Parathyroid adenoma (tissue), 2 donors: ENCODE data around the gene AHDC1.
A peak's percentile ranks its signal among the peaks of the same experiment; 100 is the strongest.

Source experiments
- H2AFZ ChIP-seq: fragments of 300-600 bp; sonication (generic); one replicate; pipeline ENCODE4 v1.7.0; 2017; ENCODE audit warnings: antibody characterized with exemption, mild to moderate bottlenecking
- H3K27ac ChIP-seq: fragments of 300-600 bp; sonication (generic); one replicate; pipeline ENCODE4 v1.7.0; 2017
- H3K27me3 ChIP-seq: fragments of 300-600 bp; sonication (generic); one replicate; pipeline ENCODE4 v1.7.0; 2017; ENCODE audit warnings: low read length; ENCODE audit not compliant: control insufficient read depth, insufficient read depth
- H3K36me3 ChIP-seq: fragments of 300-600 bp; sonication (generic); one replicate; pipeline ENCODE4 v1.7.0; 2017; ENCODE audit warnings: low read length; ENCODE audit not compliant: control insufficient read depth, insufficient read depth
- H3K4me1 ChIP-seq: fragments of 300-600 bp; sonication (generic); one replicate; pipeline ENCODE4 v1.7.0; 2017; ENCODE audit warnings: control low read depth
- H3K4me2 ChIP-seq: fragments of 300-600 bp; sonication (generic); one replicate; pipeline ENCODE4 v1.7.0; 2017; ENCODE audit warnings: low read length
- H3K4me3 ChIP-seq: fragments of 300-600 bp; sonication (generic); one replicate; pipeline ENCODE4 v1.7.0; 2017; ENCODE audit warnings: low read depth, low read length
- H3K79me2 ChIP-seq: fragments of 300-600 bp; sonication (generic); one replicate; pipeline ENCODE4 v1.7.0; 2017; ENCODE audit warnings: control low read depth
- H3K9ac ChIP-seq: fragments of 300-600 bp; sonication (generic); one replicate; pipeline ENCODE4 v1.7.0; 2017; ENCODE audit warnings: mild to moderate bottlenecking
- H3K9me3 ChIP-seq: fragments of 300-600 bp; sonication (generic); one replicate; pipeline ENCODE4 v1.7.0; 2017; ENCODE audit warnings: low read length; ENCODE audit not compliant: control insufficient read depth
- TF ChIP-seq, protein P1 (sequence below): fragments of 300-600 bp; sonication (generic); IDR thresholded peaks from one replicate; pipeline ENCODE4 v1.7.0; 2017; ENCODE audit warnings: antibody characterized with exemption, mild to moderate bottlenecking
- donor health status: primary hyperparathyroidism.

Gene AHDC1

DNA sequence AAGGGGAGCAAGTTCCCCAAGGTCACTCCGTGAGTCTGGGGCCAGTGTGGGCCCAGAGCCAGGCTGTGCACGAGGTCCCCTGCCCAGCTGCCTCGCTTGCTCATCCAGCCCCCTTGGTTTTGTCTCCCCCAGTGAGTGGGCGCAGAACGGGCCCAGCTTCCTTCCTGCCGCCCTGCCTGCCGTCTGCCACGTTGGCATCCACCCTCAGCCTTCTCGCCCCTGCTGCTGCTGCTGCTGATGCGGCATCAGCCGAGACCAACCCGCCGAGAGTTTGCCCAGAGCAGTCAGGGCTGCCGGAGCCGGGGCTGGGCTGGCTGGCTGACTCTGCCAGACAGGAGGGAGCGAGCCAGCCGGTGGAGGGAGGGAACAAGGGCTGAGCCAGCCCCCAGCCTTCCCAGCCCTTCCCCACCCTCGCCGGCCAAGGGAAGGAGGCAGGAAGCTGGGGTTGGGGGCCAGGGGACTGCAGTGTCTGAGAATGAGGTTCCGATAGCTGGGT, 82.6 kb downstream of the AHDC1 start:
- H3K4me2 ChIP-seq = no peak overlapping the region
- H3K4me3 ChIP-seq = no peak overlapping the region
- peak overlapping the region; percentile 38 for H2AFZ ChIP-seq
- H3K27ac ChIP-seq = no peak overlapping the region
- no peak overlapping the region for H3K9ac ChIP-seq
- TF ChIP-seq, protein P1, sequence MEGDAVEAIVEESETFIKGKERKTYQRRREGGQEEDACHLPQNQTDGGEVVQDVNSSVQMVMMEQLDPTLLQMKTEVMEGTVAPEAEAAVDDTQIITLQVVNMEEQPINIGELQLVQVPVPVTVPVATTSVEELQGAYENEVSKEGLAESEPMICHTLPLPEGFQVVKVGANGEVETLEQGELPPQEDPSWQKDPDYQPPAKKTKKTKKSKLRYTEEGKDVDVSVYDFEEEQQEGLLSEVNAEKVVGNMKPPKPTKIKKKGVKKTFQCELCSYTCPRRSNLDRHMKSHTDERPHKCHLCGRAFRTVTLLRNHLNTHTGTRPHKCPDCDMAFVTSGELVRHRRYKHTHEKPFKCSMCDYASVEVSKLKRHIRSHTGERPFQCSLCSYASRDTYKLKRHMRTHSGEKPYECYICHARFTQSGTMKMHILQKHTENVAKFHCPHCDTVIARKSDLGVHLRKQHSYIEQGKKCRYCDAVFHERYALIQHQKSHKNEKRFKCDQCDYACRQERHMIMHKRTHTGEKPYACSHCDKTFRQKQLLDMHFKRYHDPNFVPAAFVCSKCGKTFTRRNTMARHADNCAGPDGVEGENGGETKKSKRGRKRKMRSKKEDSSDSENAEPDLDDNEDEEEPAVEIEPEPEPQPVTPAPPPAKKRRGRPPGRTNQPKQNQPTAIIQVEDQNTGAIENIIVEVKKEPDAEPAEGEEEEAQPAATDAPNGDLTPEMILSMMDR = no peak
- no peaks in the 10 kb centered on the region for H3K27me3 ChIP-seq
- no peaks in the 10 kb centered on the region for H3K9me3 ChIP-seq
- H3K4me1 ChIP-seq = peaks cover 34% of the 10 kb centered on the region
- no peaks in the 10 kb centered on the region for H3K79me2 ChIP-seq
- H3K36me3 ChIP-seq = no peaks in the 10 kb centered on the region

- TF ChIP-seq, protein P1 = no peak
- H3K27me3 ChIP-seq = no peaks in the 10 kb centered on the region
- peaks cover 30% of the 10 kb centered on the region for H3K4me1 ChIP-seq
- H3K9me3 ChIP-seq = no peaks in the 10 kb centered on the region
- no peaks in the 10 kb centered on the region for H3K79me2 ChIP-seq
- H3K4me2 ChIP-seq = no peak overlapping the region
- H3K36me3 ChIP-seq = no peaks in the 10 kb centered on the region
- no peak overlapping the region for H3K27ac ChIP-seq
- no peak overlapping the region for H3K4me3 ChIP-seq
- H2AFZ ChIP-seq = peak overlapping the region; percentile 83
- no peak overlapping the region for H3K9ac ChIP-seq
These were observed 83.3 kb downstream of the AHDC1 start for GRCh38 chr1:27520651-27521050.

GRCh38 chr1:27519331-27520258, 84.3 kb downstream of the AHDC1 start:
- peaks cover 23% of the 10 kb centered on the region for H3K4me1 ChIP-seq
- H3K4me3 ChIP-seq = no peak overlapping the region
- no peaks in the 10 kb centered on the region for H3K79me2 ChIP-seq
- TF ChIP-seq, protein P1 = no peak
- no peaks in the 10 kb centered on the region for H3K9me3 ChIP-seq
- H3K27me3 ChIP-seq = no peaks in the 10 kb centered on the region
- peak overlapping the region; percentile 83 for H2AFZ ChIP-seq
- H3K36me3 ChIP-seq = no peaks in the 10 kb centered on the region
- H3K9ac ChIP-seq = no peak overlapping the region
- H3K4me2 ChIP-seq = no peak overlapping the region
- H3K27ac ChIP-seq = peak overlapping the region; percentile 57

DNA sequence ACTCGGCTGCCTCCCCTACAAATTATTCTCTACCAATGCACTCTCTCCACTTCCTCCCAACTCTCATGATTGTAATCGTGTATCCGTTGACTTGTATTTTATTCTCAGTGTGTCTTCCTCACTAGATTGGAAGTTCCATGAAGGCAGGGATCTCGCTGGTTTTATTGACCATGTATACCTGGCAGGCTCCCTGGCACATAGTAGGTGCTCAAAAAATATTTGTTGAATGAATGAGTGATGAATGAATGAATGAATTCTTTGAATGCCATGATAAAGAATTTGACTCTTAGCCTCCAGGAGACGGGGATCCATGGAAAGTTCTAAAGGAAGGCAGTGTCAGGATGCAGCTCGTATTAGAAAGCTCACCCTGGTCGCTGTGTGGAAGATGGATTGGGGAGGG, 85.1 kb downstream of the AHDC1 start:
- H3K4me1 ChIP-seq = peaks cover 23% of the 10 kb centered on the region
- H3K27ac ChIP-seq = no peak overlapping the region

More for the DNA sequence above, 85.1 kb downstream of the AHDC1 start:
- H3K9ac ChIP-seq = no peak overlapping the region
- H3K36me3 ChIP-seq = no peaks in the 10 kb centered on the region
- no peak overlapping the region for H3K4me3 ChIP-seq
- H3K27me3 ChIP-seq = no peaks in the 10 kb centered on the region
- no peak overlapping the region for H3K4me2 ChIP-seq
- H2AFZ ChIP-seq = no peak overlapping the region
- H3K79me2 ChIP-seq = no peaks in the 10 kb centered on the region
- no peaks in the 10 kb centered on the region for H3K9me3 ChIP-seq
- TF ChIP-seq, protein P1 = no peak
